GM18867 (cell line): ENCODE measurements around the gene ARL2BP.
A peak's percentile ranks its signal among the peaks of the same experiment; 100 is the strongest.

ENCODE experiments used
- ATAC-seq: cut with Tn5 transposase; IDR thresholded peaks from one replicate; pipeline ENCODE4 v1.9.1; 2021; ENCODE audit warnings: mild to moderate bottlenecking, moderate library complexity; ENCODE audit not compliant: unreplicated experiment

Gene ARL2BP

GRCh38 chr16:57235128-57236021, 9.7 kb upstream of the ARL2BP start:
- ATAC-seq, result no peak

GRCh38 chr16:57236022-57236350, 9.1 kb upstream of the ARL2BP start:
- ATAC-seq, result no peak

- no peak for ATAC-seq
Measured at GRCh38 chr16:57238682-57239081, 6.4 kb upstream of the ARL2BP start.

GRCh38 chr16:57239107-57239506, 6.0 kb upstream of the ARL2BP start:
- no peak for ATAC-seq

GRCh38 chr16:57240851-57241250, 4.2 kb upstream of the ARL2BP start:
- no peak for ATAC-seq

GRCh38 chr16:57242650-57243049, 2.4 kb upstream of the ARL2BP start:
- no peak for ATAC-seq

GRCh38 chr16:57244463-57244766, 644 bp upstream of the ARL2BP start:
- ATAC-seq, result no peak

GRCh38 chr16:57245472-57246113, 534 bp downstream of the ARL2BP start:
- ATAC-seq, result peak; percentile 25

- no peak for ATAC-seq
Measured at GRCh38 chr16:57251352-57251751, 6.3 kb downstream of the ARL2BP start.

- no peak for ATAC-seq
Measured at GRCh38 chr16:57252148-57252721, 7.2 kb downstream of the ARL2BP start.

- ATAC-seq, result no peak
Measured at GRCh38 chr16:57253466-57253865, 8.4 kb downstream of the ARL2BP start.

- ATAC-seq, result no peak
Measured at GRCh38 chr16:57255686-57256415, 10.8 kb downstream of the ARL2BP start.

- ATAC-seq, result no peak
Measured at GRCh38 chr16:57256601-57257395, 11.7 kb downstream of the ARL2BP start.

- no peak for ATAC-seq
Measured at GRCh38 chr16:57257455-57258070, 12.5 kb downstream of the ARL2BP start.

- no peak for ATAC-seq
Measured at GRCh38 chr16:57258226-57258909, 13.3 kb downstream of the ARL2BP start.

GRCh38 chr16:57258910-57259475, 13.9 kb downstream of the ARL2BP start:
- ATAC-seq, result no peak

- no peak for ATAC-seq
Measured at GRCh38 chr16:57260294-57260929, 15.4 kb downstream of the ARL2BP start.

- ATAC-seq, result no peak
Measured at GRCh38 chr16:57261806-57262205, 16.7 kb downstream of the ARL2BP start.
